HS-5 (cell line): Measurements from ENCODE around the gene EP300.
A peak's percentile ranks its signal among the peaks of the same experiment; 100 is the strongest.
"Not testable (repeated sequence)": the region's sequence is repeated elsewhere in the genome, so short reads cannot be mapped to it uniquely, and the experiment has no call there.

Experiments used
- DNase-seq: peaks from one replicate; pipeline ENCODE4 v3.0.0-alpha.2; 2012; ENCODE audit warnings: low read depth

EP300 gene

GRCh38 chr22:41092023-41092817 lies at the start of gene EP300:
Gene EP300 (plus strand): TSS chr22:41092592. CDS start chr22:41093005, 413 bp downstream.
- DNase-seq: peak; percentile 44

GRCh38 chr22:41043722-41044121 lies 48.7 kb upstream of the EP300 start:
- no peak for DNase-seq

GRCh38 chr22:41045575-41045974 lies 46.8 kb upstream of the EP300 start:
- DNase-seq: not testable (repeated sequence)

- DNase-seq: no peak
These were observed 44.6 kb upstream of the EP300 start for GRCh38 chr22:41047801-41048211.

- not testable (repeated sequence) for DNase-seq
These were observed 44.0 kb upstream of the EP300 start for GRCh38 chr22:41048345-41048744.

- DNase-seq: no peak
These were observed 43.3 kb upstream of the EP300 start for GRCh38 chr22:41048791-41049717.

GRCh38 chr22:41049795-41050194 lies 42.6 kb upstream of the EP300 start:
- DNase-seq: not testable (repeated sequence)

- no peak for DNase-seq
These were observed 41.5 kb upstream of the EP300 start for GRCh38 chr22:41050883-41051282.

GRCh38 chr22:41052661-41053490 lies 39.5 kb upstream of the EP300 start:
- peak; percentile 15 for DNase-seq

GRCh38 chr22:41057076-41057475 lies 35.3 kb upstream of the EP300 start:
- DNase-seq: no peak

- no peak for DNase-seq
These were observed 30.2 kb upstream of the EP300 start for GRCh38 chr22:41062146-41062545.

GRCh38 chr22:41064326-41064725 lies 28.1 kb upstream of the EP300 start:
- DNase-seq: not testable (repeated sequence)

GRCh38 chr22:41066341-41066740 lies 26.1 kb upstream of the EP300 start:
- not testable (repeated sequence) for DNase-seq

GRCh38 chr22:41067968-41068367 lies 24.4 kb upstream of the EP300 start:
- not testable (repeated sequence) for DNase-seq

GRCh38 chr22:41070665-41071331 lies 21.6 kb upstream of the EP300 start:
- DNase-seq: no peak

- DNase-seq: no peak
These were observed 18.3 kb upstream of the EP300 start for GRCh38 chr22:41074061-41074460.

- DNase-seq: no peak
These were observed 17.9 kb upstream of the EP300 start for GRCh38 chr22:41074466-41074865.

- no peak for DNase-seq
These were observed 17.3 kb upstream of the EP300 start for GRCh38 chr22:41074941-41075710.

GRCh38 chr22:41075946-41076345 lies 16.4 kb upstream of the EP300 start:
- DNase-seq: no peak

GRCh38 chr22:41076857-41077256 lies 15.5 kb upstream of the EP300 start:
- DNase-seq: no peak

GRCh38 chr22:41078931-41079330 lies 13.5 kb upstream of the EP300 start:
- no peak for DNase-seq
